Dermis microvascular lymphatic vessel endothelial cell (primary cell): ENCODE measurements around the gene CC2D2B. TPM values are rescaled to one million over a fixed set of nuclear protein-coding genes. Genes with fewer than 3 reads are reported as not detected.
"Not testable (repeated sequence)": the region's sequence is repeated elsewhere in the genome, so short reads cannot be mapped to it uniquely, and the experiment has no call there.

Experiments
- DNase-seq, 2 donors: peaks; one replicate each; pipeline versions ENCODE4 v3.0.0 to v3.0.0-alpha.2; 2010; ENCODE audit warnings: low read depth in 2 of 2
- total RNA-seq: library from RNA; depleted of rRNA; stranded (reverse); fragments of >200 nt; gene quantifications from 2 replicates; pipeline ENCODE4 v1.2.1, GENCODE V29; 2014

CC2D2B gene
- 0.13 TPM in 2 replicates for total RNA-seq

- DNase-seq: peak; percentile 43 to 86
These were observed at the start of gene CC2D2B for GRCh38 chr10:95907456-95908253. Gene CC2D2B, plus strand, starts transcription at chr10:95907975. Its CDS starts 3,349 bp downstream, at chr10:95911324.

- DNase-seq: no peak
These were observed 47.4 kb upstream of the CC2D2B start for GRCh38 chr10:95860166-95860940.

GRCh38 chr10:95861386-95861785 is 46.4 kb upstream of the CC2D2B start:
- no peak for DNase-seq

- peak; percentile 75 to 82 for DNase-seq
These were observed 42.6 kb upstream of the CC2D2B start for GRCh38 chr10:95864906-95865813.

GRCh38 chr10:95865814-95866466 is 41.8 kb upstream of the CC2D2B start:
- DNase-seq: no peak

GRCh38 chr10:95866467-95866842 is 41.3 kb upstream of the CC2D2B start:
- DNase-seq: no peak

- DNase-seq: no peak
These were observed 39.9 kb upstream of the CC2D2B start for GRCh38 chr10:95867866-95868265.

GRCh38 chr10:95872158-95872711 is 35.5 kb upstream of the CC2D2B start:
- no peak for DNase-seq

GRCh38 chr10:95873139-95873538 is 34.6 kb upstream of the CC2D2B start:
- DNase-seq: no peak

GRCh38 chr10:95873651-95874050 is 34.1 kb upstream of the CC2D2B start:
- DNase-seq: no peak

- not testable (repeated sequence) for DNase-seq
These were observed 33.0 kb upstream of the CC2D2B start for GRCh38 chr10:95874783-95875182.

- DNase-seq: no peak
These were observed 31.0 kb upstream of the CC2D2B start for GRCh38 chr10:95876756-95877155.

- no peak for DNase-seq
These were observed 29.9 kb upstream of the CC2D2B start for GRCh38 chr10:95877881-95878280.

- DNase-seq: no peak
These were observed 27.1 kb upstream of the CC2D2B start for GRCh38 chr10:95880704-95881103.

GRCh38 chr10:95881316-95881715 is 26.5 kb upstream of the CC2D2B start:
- DNase-seq: no peak

- no peak for DNase-seq
These were observed 17.9 kb upstream of the CC2D2B start for GRCh38 chr10:95889830-95890229.

GRCh38 chr10:95896071-95896850 is 11.5 kb upstream of the CC2D2B start:
- DNase-seq: no peak

GRCh38 chr10:95905897-95906580 is 1.7 kb upstream of the CC2D2B start:
- DNase-seq: not testable (repeated sequence)

GRCh38 chr10:95906677-95907455 is 909 bp upstream of the CC2D2B start:
- DNase-seq: peak; percentile 60 to 78
